Activated T-cell treated with anti-CD3 and anti-CD28 coated beads for 1 hour (primary cell): Measurements from ENCODE around the gene XPO4.

Experiments used
- DNase-seq: peaks from one replicate; pipeline ENCODE4 v3.0.0-alpha.2; 2020; ENCODE audit warnings: low read depth

The XPO4 gene

GRCh38 chr13:20828539-20829364, 73.8 kb downstream of the XPO4 start:
- no peak for DNase-seq

- no peak for DNase-seq
These were observed 75.5 kb downstream of the XPO4 start for GRCh38 chr13:20826843-20827560.

GRCh38 chr13:20826301-20826700, 76.2 kb downstream of the XPO4 start:
- no peak for DNase-seq

GRCh38 chr13:20825477-20825875, 77.1 kb downstream of the XPO4 start:
- no peak for DNase-seq

GRCh38 chr13:20824762-20825476, 77.6 kb downstream of the XPO4 start:
- no peak for DNase-seq

- DNase-seq, result no peak
These were observed 79.5 kb downstream of the XPO4 start for GRCh38 chr13:20823071-20823470.

- DNase-seq, result no peak
These were observed 80.1 kb downstream of the XPO4 start for GRCh38 chr13:20822406-20822805.

GRCh38 chr13:20819715-20820114, 82.8 kb downstream of the XPO4 start:
- DNase-seq, result no peak

- DNase-seq, result no peak
These were observed 87.1 kb downstream of the XPO4 start for GRCh38 chr13:20815464-20815863.

GRCh38 chr13:20814224-20814910, 88.2 kb downstream of the XPO4 start:
- DNase-seq, result no peak

- no peak for DNase-seq
These were observed 89.7 kb downstream of the XPO4 start for GRCh38 chr13:20812890-20813289.

GRCh38 chr13:20810808-20811207, 91.7 kb downstream of the XPO4 start:
- no peak for DNase-seq

GRCh38 chr13:20808874-20809273, 93.7 kb downstream of the XPO4 start:
- no peak for DNase-seq

- no peak for DNase-seq
These were observed 99.2 kb downstream of the XPO4 start for GRCh38 chr13:20803180-20803965.

GRCh38 chr13:20801707-20802106, 100.8 kb downstream of the XPO4 start:
- no peak for DNase-seq

GRCh38 chr13:20799726-20800416, 102.7 kb downstream of the XPO4 start:
- DNase-seq, result no peak

GRCh38 chr13:20798027-20798426, 104.5 kb downstream of the XPO4 start:
- DNase-seq, result no peak

- DNase-seq, result no peak
These were observed 105.6 kb downstream of the XPO4 start for GRCh38 chr13:20796791-20797508.

GRCh38 chr13:20789665-20790064, 112.9 kb downstream of the XPO4 start:
- no peak for DNase-seq

GRCh38 chr13:20788312-20788711, 114.2 kb downstream of the XPO4 start:
- no peak for DNase-seq
